ENCODE data around the gene PALS1.

GRCh38 chr14:67276131-67276530 is 34.9 kb downstream of the PALS1 start:
- no peak for TF ChIP-seq ZNF274 (IDR thresholded peaks at IDR 0.05; ENCODE audit: low read depth, low read length)
- no peak for TF ChIP-seq YY1 (IDR thresholded peaks at IDR 0.05; ENCODE audit: insufficient read depth, insufficient read length)
- TF ChIP-seq SUZ12 (IDR thresholded peaks at IDR 0.05; ENCODE audit: extremely low read depth, insufficient read depth, insufficient read length) = no peak

Measured in NT2/D1 (cell line).